HG03039 (cell line): ENCODE data around the gene NR1D2.
"Not testable (repeated sequence)": the region's sequence is repeated elsewhere in the genome, so short reads cannot be mapped to it uniquely, and the experiment has no call there.

Source experiments
- ATAC-seq: cut with Tn5 transposase; IDR thresholded peaks from one replicate; pipeline ENCODE4 v1.9.1; 2021; ENCODE audit warnings: mild to moderate bottlenecking, moderate library complexity; ENCODE audit not compliant: unreplicated experiment

Gene NR1D2

DNA sequence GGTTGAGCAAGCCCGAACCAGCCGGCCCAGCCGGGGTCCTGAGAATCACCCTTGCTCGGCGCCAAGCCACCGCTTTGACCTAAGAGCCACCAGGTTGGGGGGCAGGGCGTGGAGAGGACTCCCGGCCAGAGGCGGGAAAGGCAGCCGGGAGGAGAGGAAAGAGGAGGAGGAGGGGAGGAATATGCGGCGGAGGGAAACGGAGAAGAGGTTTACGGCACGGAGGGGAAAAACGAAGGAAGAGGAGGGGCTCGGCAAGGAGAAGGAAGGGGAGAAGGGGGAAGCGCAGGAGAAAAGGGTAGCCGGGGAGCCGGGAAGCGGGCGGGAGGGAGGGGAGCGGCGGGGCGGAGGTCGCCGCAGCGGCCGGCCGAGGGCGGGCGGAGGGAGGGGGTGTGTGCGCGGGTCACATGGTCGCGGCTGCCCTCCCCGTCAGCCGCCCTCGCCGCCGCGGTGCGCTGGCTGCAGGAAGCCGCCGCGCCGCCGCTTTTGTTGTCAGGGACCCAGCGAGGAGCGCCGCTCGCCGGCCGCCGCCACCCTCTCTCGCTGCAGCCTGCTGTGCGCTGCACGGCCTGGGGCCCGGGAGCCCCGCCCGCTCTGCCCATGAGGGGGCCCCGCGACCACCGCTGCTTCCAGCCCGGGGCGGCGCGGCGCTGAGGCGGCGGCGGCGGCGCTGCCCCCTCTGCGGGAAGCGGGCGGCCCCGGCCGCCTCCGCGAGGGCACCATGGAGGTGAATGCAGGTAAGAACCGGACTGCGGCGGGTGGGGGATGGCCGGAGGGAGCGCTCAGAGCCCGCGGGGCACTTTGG, at the start of gene NR1D2:
Gene NR1D2, plus strand, starts transcription at position 426 of the 802 bp plus-strand sequence. Its CDS starts 293 bp downstream, at position 719.
- ATAC-seq = peak; percentile 45

GRCh38 chr3:23900744-23901143, 44.3 kb upstream of the NR1D2 start:
- no peak for ATAC-seq

DNA sequence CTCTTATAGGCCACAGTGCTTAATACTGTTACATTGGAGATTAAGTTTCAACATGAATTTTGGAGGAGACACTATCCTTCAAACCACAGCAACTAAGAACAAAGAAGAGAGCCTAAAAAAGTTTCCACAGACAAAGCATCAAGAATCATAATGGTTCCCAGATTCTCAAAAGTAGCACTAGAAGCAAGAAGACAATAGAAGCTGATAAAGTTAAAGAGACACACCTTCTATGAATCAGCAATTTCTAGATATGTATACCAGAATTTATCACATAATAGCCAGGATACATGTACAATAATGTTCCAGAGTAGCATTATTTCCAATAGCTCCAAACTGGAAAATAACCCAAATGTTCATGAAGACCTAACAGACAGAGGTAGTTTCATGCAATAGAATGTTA, 40.5 kb upstream of the NR1D2 start:
- ATAC-seq = no peak

- no peak for ATAC-seq
These were observed 35.7 kb upstream of the NR1D2 start for GRCh38 chr3:23909341-23909740.

DNA sequence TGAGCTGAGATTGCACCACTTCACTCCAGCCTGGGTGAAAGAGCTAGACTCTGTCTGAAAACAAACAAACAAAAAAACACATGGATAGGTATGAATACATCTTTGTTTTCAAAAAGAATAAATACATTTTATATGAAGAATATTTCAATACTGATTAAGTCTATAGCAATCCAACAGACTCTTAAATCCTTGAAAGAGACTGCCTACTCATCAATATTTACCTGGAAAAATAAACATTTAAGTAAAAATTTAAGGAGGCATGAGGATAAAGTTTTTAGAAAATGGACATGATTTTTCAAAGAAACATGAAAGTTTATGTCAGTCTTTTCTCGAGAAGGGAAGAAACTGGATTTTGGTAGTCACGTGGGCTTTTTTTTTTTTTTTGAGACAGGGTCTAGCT, 33.7 kb upstream of the NR1D2 start:
- no peak for ATAC-seq

- not testable (repeated sequence) for ATAC-seq
These were observed 32.8 kb upstream of the NR1D2 start for GRCh38 chr3:23912335-23912734.

GRCh38 chr3:23913182-23913581, 31.9 kb upstream of the NR1D2 start:
- no peak for ATAC-seq

DNA sequence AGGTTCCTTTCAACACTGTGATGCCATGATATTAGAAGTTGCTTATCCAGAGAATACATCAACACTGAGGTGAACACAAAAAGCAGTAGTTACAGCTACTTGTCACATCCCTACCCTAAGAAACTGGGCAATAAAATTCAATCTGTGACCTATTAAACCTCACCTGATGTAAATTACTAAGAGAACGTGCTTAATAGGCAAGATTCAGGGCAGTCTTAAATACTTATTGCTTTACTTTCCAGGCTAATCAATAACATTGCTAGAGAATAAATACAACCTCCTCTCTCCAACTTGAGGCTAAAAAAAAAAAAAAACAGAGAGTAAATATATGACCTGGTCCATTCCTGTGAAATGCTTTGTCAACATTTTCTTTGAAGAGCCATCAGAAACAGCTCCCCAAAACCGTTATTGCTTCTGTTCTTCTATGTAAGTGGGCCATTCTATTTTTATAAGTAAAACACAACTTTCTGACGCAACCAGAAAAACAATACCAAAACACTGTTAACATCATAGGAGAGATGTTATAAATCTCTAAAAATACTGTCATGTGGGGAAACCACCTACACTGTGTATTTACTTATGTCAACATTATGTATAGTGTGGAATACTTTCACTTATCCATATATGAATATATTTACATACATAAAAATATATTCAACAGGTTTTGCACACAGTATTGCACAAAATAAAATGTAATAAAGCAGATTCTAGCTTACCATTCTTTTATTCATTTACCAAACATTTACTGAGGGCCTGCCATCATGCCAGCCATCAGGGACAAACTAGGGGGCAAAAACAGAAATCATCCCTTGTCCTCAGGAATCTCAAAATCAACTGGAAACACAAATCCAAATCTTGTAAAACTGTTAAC, 31.0 kb upstream of the NR1D2 start:
- no peak for ATAC-seq

DNA sequence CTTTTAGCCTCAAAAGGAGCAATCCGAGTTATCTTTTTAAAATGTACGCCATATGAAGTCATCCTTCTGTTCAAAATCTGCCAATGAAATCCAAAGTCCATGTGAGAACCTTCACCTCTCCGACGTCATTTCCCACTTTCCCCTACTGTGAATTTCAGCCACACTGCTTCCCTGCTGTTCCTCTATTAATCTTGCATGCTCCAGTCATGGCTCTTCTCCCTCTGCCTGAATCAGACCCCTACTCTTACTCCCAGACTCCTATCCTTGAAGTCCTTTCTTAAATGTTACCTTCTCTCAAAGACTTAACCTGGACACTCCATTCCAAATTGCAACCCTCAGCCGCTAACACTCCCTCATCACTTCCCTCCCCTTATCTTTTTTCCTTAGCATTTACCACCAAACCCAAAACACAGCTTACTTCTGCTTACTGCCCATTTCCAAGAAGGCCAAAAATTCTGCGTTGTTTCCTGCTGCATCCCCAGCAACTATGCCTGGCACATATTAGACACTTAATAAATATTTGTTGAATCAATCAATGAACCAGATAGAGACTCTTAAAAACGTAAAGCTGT, 29.5 kb upstream of the NR1D2 start:
- no peak for ATAC-seq

DNA sequence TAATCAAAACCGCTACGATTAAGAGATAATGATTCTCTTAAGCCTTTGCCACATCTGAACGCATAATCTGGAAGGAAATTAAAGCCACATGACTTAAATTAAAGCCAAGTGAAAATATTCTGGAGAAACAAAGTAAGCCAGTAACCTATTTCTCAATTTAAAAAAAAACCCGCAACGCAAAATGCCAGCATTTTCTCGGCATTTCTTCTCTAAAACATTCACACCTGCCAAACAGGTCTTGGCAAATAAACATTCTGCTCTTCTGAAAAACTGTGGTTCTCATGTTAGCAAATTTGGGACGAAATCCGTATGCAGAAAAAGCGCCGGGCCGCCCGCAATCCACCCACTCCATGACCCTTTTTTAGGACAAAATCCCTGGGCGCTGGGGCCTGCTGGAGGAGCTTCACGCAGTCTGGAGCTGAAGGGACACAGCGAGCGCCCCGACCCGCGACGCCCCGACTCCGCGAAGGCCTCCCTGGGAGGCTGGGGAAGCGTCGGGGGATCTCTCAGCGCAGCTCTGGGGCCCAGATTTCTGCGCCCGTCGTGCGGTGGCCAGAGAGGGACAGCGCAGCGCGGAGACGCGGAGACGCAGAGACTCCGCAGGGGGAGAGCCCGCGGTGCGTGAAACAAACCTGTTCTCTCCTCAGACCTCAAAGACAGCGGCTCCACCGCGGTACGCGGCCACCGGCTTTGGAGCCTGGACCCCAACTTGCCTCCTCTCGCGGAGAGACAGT, 28.8 kb upstream of the NR1D2 start:
- ATAC-seq = peak; percentile 34

DNA sequence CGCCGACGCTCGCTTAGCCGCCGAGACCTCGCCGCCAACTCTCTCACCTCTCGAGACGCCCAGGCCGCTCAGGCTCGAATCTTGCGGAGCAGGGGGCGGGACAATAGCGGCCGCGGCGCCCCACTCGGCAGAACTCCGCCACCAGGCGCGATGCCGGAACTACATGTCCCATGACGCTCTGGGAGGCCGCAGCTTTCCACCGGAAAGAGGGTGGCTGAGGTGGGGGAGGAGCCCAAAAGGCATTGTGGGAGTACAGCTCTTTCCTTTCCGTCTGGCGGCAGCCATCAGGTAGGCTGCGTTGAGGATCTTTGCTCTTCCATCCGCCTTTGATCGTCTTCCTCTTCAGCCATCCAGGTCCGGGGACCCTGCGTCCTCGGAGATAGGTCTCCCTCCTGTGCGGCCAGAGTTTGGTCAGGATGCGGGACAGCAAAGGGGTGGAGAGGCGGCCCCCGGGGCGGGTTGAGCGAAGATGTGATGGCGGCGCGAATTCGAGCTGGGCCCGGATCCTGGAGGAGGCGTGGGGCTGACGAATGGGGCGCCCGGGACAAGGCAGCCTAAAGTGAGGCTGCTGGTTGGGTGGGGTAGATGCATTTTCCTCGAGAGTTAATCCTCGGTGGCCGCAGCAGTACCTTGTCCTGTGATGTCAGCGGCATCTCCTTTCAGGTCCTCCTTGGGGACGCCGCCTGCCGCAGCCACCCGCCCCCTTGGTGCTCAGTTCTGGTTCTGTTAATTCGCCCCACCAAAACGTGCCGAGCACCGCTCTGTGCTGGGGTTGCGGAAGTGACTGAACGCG, 28.0 kb upstream of the NR1D2 start, which contains the start of the genes NKIRAS1 and RPL15:
Gene NKIRAS1, minus strand, starts transcription at position 105 of the 793 bp plus-strand sequence. CDS start 6,086 bp downstream, outside the sequence.
Gene RPL15, plus strand, starts transcription at position 247 of the 793 bp plus-strand sequence. CDS start 728 bp downstream, outside the sequence.
- peak; percentile 93 for ATAC-seq

- not testable (repeated sequence) for ATAC-seq
These were observed 27.3 kb upstream of the NR1D2 start for GRCh38 chr3:23917679-23918303.

DNA sequence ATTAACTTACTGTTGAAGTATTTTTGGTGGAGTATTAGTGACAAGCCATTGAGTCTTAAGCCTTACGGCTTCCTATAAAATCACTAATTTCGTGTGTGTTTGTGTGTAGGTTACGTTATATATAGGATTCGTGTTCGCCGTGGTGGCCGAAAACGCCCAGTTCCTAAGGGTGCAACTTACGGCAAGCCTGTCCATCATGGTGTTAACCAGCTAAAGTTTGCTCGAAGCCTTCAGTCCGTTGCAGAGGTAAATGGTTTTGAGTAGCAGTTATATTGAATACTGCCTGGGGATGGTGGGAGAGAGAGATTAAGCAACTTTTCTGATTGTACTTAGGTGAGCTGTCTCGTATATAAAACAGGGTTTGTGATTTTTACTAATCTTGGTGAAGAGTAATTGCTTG, 26.8 kb upstream of the NR1D2 start:
- ATAC-seq = not testable (repeated sequence)

GRCh38 chr3:23919628-23920027, 25.5 kb upstream of the NR1D2 start:
- ATAC-seq = no peak

DNA sequence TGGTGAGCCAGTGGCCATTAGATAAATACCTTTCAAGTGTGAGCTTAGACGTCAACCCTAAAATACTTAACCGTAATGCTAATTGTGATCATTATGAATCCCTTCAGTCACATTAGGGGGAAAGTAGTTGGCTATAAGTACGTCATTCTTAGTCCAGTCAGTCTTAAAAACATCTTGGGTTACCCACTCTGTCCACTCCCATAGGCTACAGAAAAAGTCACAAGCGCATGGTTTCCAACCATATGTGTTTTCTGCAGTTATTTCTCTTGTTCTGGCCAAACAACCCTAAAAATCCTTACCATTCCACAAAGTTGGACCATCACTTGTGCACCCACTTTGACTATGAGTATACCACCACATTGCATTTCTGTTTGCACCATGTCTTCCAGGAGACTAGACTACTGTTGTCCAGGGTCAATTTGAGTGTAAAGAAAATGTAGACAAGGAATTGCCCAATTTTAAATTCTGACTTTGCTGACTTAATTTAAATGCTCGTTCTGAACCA, 24.9 kb upstream of the NR1D2 start:
- ATAC-seq = no peak

DNA sequence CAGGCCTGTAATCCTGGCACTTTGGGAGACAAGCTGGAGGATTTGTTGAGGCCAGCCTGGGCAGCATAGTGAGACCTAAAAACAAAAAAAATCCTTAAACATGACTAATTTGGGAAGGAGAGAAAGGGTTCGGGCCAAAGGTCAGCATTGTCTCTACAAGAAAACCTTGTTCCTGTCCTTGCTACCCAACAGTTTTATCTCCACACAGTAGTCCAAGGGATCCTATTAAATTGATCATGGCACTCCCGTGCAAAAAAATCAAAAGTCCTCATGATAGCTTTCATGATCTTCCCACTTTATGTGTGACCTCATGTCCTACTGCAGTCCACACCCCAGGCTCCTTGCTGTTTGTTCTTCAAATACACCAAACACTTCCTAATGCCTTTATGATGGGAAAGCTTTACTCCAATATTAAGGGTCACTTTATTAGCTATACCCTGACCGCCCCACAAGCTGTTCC, 24.0 kb upstream of the NR1D2 start:
- ATAC-seq = no peak

GRCh38 chr3:23923786-23924185, 21.3 kb upstream of the NR1D2 start:
- ATAC-seq = no peak

- no peak for ATAC-seq
These were observed 18.8 kb upstream of the NR1D2 start for GRCh38 chr3:23926246-23926645.

GRCh38 chr3:23926736-23927135, 18.4 kb upstream of the NR1D2 start:
- ATAC-seq = no peak
